Measurements from ENCODE around the gene LRTM2. TPM values are rescaled to one million over a fixed set of nuclear protein-coding genes. Genes with fewer than 3 reads are reported as not detected.

LRTM2 gene
- total RNA-seq, 1 donor from 2014 or later, result not detected

- Histone ChIP-seq H3K4me3 (no peak overlapping the region), H3K27ac (no peak overlapping the region), H2AFZ (replicated peaks) (no peak overlapping the region), H3K27me3 (no peaks in the 10 kb centered on the region), H3K9ac (no peak overlapping the region), H3K79me2 (ENCODE audit: low read depth) (no peaks in the 10 kb centered on the region), H4K20me1 (ENCODE audit: low read depth) (no peaks in the 10 kb centered on the region), H3K4me1 (peaks cover 7% of the 10 kb centered on the region), H3K9me3 (ENCODE audit: low read depth) (no peaks in the 10 kb centered on the region), H3F3A (ENCODE audit: low read depth) (no peaks in the 10 kb centered on the region), H3K36me3 (no peaks in the 10 kb centered on the region), H3K4me2 (no peak overlapping the region)
- H3K9me3 Mint-ChIP-seq, result peaks cover 2% of the 10 kb centered on the region
- H3K27ac Mint-ChIP-seq, result peak overlapping the region; percentile 37
- peaks cover 3% of the 10 kb centered on the region for H3K4me1 Mint-ChIP-seq
- DNase-seq (ENCODE audit: low spot score), result no peak
- no peak overlapping the region for H3K4me3 Mint-ChIP-seq
- no peak for TF ChIP-seq EZH2 (IDR thresholded peaks at IDR 0.05)
- no peak for TF ChIP-seq CTCF (IDR thresholded peaks at IDR 0.05)
- peaks cover 7% of the 10 kb centered on the region for H3K27me3 Mint-ChIP-seq (ENCODE audit: insufficient read depth, low read depth)
- H3K36me3 Mint-ChIP-seq, result no peaks in the 10 kb centered on the region
Observed at GRCh38 chr12:1883513-1883912, 63.1 kb downstream of the LRTM2 start.

GRCh38 chr12:1884651-1885050 is 64.3 kb downstream of the LRTM2 start:
- Mint-ChIP-seq H3K36me3 (no peaks in the 10 kb centered on the region), H3K9me3 (peaks cover 2% of the 10 kb centered on the region), H3K4me1 (peaks cover 3% of the 10 kb centered on the region), H3K27me3 (ENCODE audit: insufficient read depth, low read depth) (peaks cover 7% of the 10 kb centered on the region), H3K4me3 (no peak overlapping the region), H3K27ac (no peak overlapping the region)
- Histone ChIP-seq H2AFZ (replicated peaks) (no peak overlapping the region), H4K20me1 (ENCODE audit: low read depth) (no peaks in the 10 kb centered on the region), H3K4me1 (peaks cover 7% of the 10 kb centered on the region), H3K79me2 (ENCODE audit: low read depth) (no peaks in the 10 kb centered on the region), H3K9ac (no peak overlapping the region), H3K4me2 (no peak overlapping the region), H3K36me3 (no peaks in the 10 kb centered on the region), H3K9me3 (ENCODE audit: low read depth) (no peaks in the 10 kb centered on the region), H3K27ac (no peak overlapping the region), H3K27me3 (no peaks in the 10 kb centered on the region), H3F3A (ENCODE audit: low read depth) (no peaks in the 10 kb centered on the region), H3K4me3 (no peak overlapping the region)
- DNase-seq (ENCODE audit: low spot score), result no peak
- TF ChIP-seq CTCF (IDR thresholded peaks at IDR 0.05) (no peak), EZH2phosphoT487 (IDR thresholded peaks at IDR 0.05) (no peak), EZH2 (IDR thresholded peaks at IDR 0.05) (no peak)

- H3K4me3 Mint-ChIP-seq, result no peak overlapping the region
- Histone ChIP-seq H3K4me1 (peaks cover 7% of the 10 kb centered on the region), H3K36me3 (no peaks in the 10 kb centered on the region), H3K4me3 (no peak overlapping the region), H4K20me1 (ENCODE audit: low read depth) (no peaks in the 10 kb centered on the region), H3K9ac (no peak overlapping the region), H2AFZ (replicated peaks) (no peak overlapping the region), H3F3A (ENCODE audit: low read depth) (no peaks in the 10 kb centered on the region), H3K79me2 (ENCODE audit: low read depth) (no peaks in the 10 kb centered on the region), H3K27ac (no peak overlapping the region), H3K9me3 (ENCODE audit: low read depth) (no peaks in the 10 kb centered on the region), H3K27me3 (no peaks in the 10 kb centered on the region), H3K4me2 (no peak overlapping the region)
- no peak for TF ChIP-seq EZH2 (IDR thresholded peaks at IDR 0.05)
- no peak for TF ChIP-seq CTCF (IDR thresholded peaks at IDR 0.05)
- TF ChIP-seq EZH2phosphoT487 (IDR thresholded peaks at IDR 0.05), result no peak
- no peak for DNase-seq (ENCODE audit: low spot score)
- H3K4me1 Mint-ChIP-seq, result peaks cover 3% of the 10 kb centered on the region
- H3K27me3 Mint-ChIP-seq (ENCODE audit: insufficient read depth, low read depth), result peaks cover 7% of the 10 kb centered on the region
- no peak overlapping the region for H3K27ac Mint-ChIP-seq
- H3K9me3 Mint-ChIP-seq, result peaks cover 2% of the 10 kb centered on the region
- H3K36me3 Mint-ChIP-seq, result no peaks in the 10 kb centered on the region
Observed at GRCh38 chr12:1885082-1885596, 64.8 kb downstream of the LRTM2 start.
